Renal pelvis (tissue), 4 donors: Measurements from ENCODE around the gene TRAK1. TPM values are rescaled to one million over a fixed set of nuclear protein-coding genes. Genes with fewer than 3 reads are reported as not detected.

Experiments
- DNase-seq: peaks from one replicate; pipeline ENCODE4 v3.0.0-alpha.2; 2013
- polyA plus RNA-seq, 3 donors: library from polyadenylated mRNA; unstranded; fragments of 120-200 nt; gene quantifications; one replicate each; pipeline ENCODE4 v1.2.1, GENCODE V29; 2013; ENCODE audit not compliant: insufficient read length in 3 of 3

Gene TRAK1
- polyA plus RNA-seq, 3 donors: 41.5 to 51.4 (median 51.4) TPM

GRCh38 chr3:42202217-42202865, 111.2 kb downstream of the TRAK1 start:
- DNase-seq: no peak

GRCh38 chr3:42204867-42205599, 113.9 kb downstream of the TRAK1 start:
- no peak for DNase-seq

GRCh38 chr3:42205800-42206514, 114.8 kb downstream of the TRAK1 start:
- DNase-seq: no peak

- no peak for DNase-seq
Observed at GRCh38 chr3:42209917-42210316, 118.8 kb downstream of the TRAK1 start.

- DNase-seq: no peak
Observed at GRCh38 chr3:42210726-42211125, 119.6 kb downstream of the TRAK1 start.

- DNase-seq: no peak
Observed at GRCh38 chr3:42213417-42213816, 122.3 kb downstream of the TRAK1 start.

GRCh38 chr3:42214064-42214463, 122.9 kb downstream of the TRAK1 start:
- DNase-seq: no peak

GRCh38 chr3:42214565-42215283, 123.6 kb downstream of the TRAK1 start:
- no peak for DNase-seq

- no peak for DNase-seq
Observed at GRCh38 chr3:42216302-42216701, 125.1 kb downstream of the TRAK1 start.

- peak; percentile 40 for DNase-seq
Observed at GRCh38 chr3:42216931-42217333, 125.8 kb downstream of the TRAK1 start.

GRCh38 chr3:42220436-42221121, 129.4 kb downstream of the TRAK1 start:
- no peak for DNase-seq

GRCh38 chr3:42222942-42223693, 132.0 kb downstream of the TRAK1 start:
- no peak for DNase-seq

GRCh38 chr3:42224178-42224577, 133.0 kb downstream of the TRAK1 start:
- DNase-seq: no peak

- DNase-seq: peak; percentile 29
Observed at GRCh38 chr3:42224658-42225421, 133.7 kb downstream of the TRAK1 start.

- no peak for DNase-seq
Observed at GRCh38 chr3:42225486-42226363, 134.6 kb downstream of the TRAK1 start.

GRCh38 chr3:42226470-42227425, 135.6 kb downstream of the TRAK1 start:
- no peak for DNase-seq

- DNase-seq: no peak
Observed at GRCh38 chr3:42228796-42229195, 137.6 kb downstream of the TRAK1 start.
